Left colon (tissue), 2 donors: ENCODE measurements around the gene AKT3. TPM values are rescaled to one million over a fixed set of nuclear protein-coding genes. Genes with fewer than 3 reads are reported as not detected.

Source experiments
- ATAC-seq: fragments of 200-7000 bp; cut with Tn5 transposase; one replicate; pipeline ENCODE4 v1.9.1; 2020; ENCODE audit warnings: mild to moderate bottlenecking, moderate library complexity
- DNase-seq, 2 donors: peaks; one replicate each; pipeline ENCODE4 v3.0.0-alpha.2; 2020
- intact Hi-C, 2 donors: fragments of 100-400 bp; cut with DNase I in 1 of 2; cut with micrococcal nuclease in 1 of 2; formaldehyde crosslinking; loops; one replicate each; pipeline versions ENCODE4 v1.11.2 to v1.14.0; 2022; cut with DNase I, micrococcal nuclease
- total RNA-seq, 2 donors: library from RNA; stranded (reverse); fragmentation: NEBNext Ultra II Directional; extraction: Animal tissue kit (Norgen Biotek cat#: 25700); gene quantifications; one replicate each; pipeline ENCODE4 v1.2.1, GENCODE V29; 2021
- donor health status: DM: no; HTN: no; CAD: no.
- donor health status: DM: yes; HTN: yes; CAD: no.

Gene AKT3
- total RNA-seq, 2 donors from 2014 or later: 9.7 to 21.1 TPM

GRCh38 chr1:243471026-243471685 is 378.9 kb downstream of the AKT3 start:
- intact Hi-C loops: no loop called here
- no peak for DNase-seq
- no peak for ATAC-seq

GRCh38 chr1:243470502-243470901 is 379.5 kb downstream of the AKT3 start:
- no peak for DNase-seq
- no peak for ATAC-seq
- intact Hi-C loops: no loop called here

GRCh38 chr1:243469497-243469896 is 380.5 kb downstream of the AKT3 start:
- no peak for ATAC-seq

GRCh38 chr1:243465738-243466137 is 384.3 kb downstream of the AKT3 start:
- intact Hi-C loops: no loop called here
- no peak for ATAC-seq

More at GRCh38 chr1:243469497-243469896, 380.5 kb downstream of the AKT3 start:
- intact Hi-C loops: no loop called here
- DNase-seq: no peak

GRCh38 chr1:243465081-243465480 is 385.0 kb downstream of the AKT3 start:
- DNase-seq: no peak
- no peak for ATAC-seq
- intact Hi-C loops: no loop called here

More at GRCh38 chr1:243465738-243466137, 384.3 kb downstream of the AKT3 start:
- DNase-seq: no peak

- DNase-seq: no peak
- intact Hi-C loops: no loop called here
- ATAC-seq: no peak
Observed at GRCh38 chr1:243462929-243463697, 386.9 kb downstream of the AKT3 start.

- intact Hi-C loops: no loop called here
- ATAC-seq (no peak), DNase-seq (no peak)
Observed at GRCh38 chr1:243461700-243462099, 388.3 kb downstream of the AKT3 start.

GRCh38 chr1:243459059-243459458 is 391.0 kb downstream of the AKT3 start:
- DNase-seq: no peak
- intact Hi-C loops: no loop called here
- ATAC-seq: peak; percentile 50

GRCh38 chr1:243457363-243457982 is 392.6 kb downstream of the AKT3 start:
- intact Hi-C loops: no loop called here
- DNase-seq (no peak), ATAC-seq (no peak)

GRCh38 chr1:243455760-243456651 is 394.0 kb downstream of the AKT3 start:
- ATAC-seq (no peak), DNase-seq (no peak)
- intact Hi-C loops: no loop called here

GRCh38 chr1:243454328-243454997 is 395.6 kb downstream of the AKT3 start:
- DNase-seq (no peak), ATAC-seq (no peak)
- intact Hi-C loops: no loop called here

GRCh38 chr1:243452092-243452491 is 398.0 kb downstream of the AKT3 start:
- intact Hi-C loops: no loop called here
- no peak for DNase-seq
- ATAC-seq: no peak

GRCh38 chr1:243449373-243449772 is 400.7 kb downstream of the AKT3 start:
- intact Hi-C loops: no loop called here
- DNase-seq: no peak
- ATAC-seq: no peak

GRCh38 chr1:243447844-243448243 is 402.2 kb downstream of the AKT3 start:
- ATAC-seq (no peak), DNase-seq (no peak)
- intact Hi-C loops: no loop called here

GRCh38 chr1:243447347-243447746 is 402.7 kb downstream of the AKT3 start:
- intact Hi-C loops: no loop called here
- DNase-seq (no peak), ATAC-seq (peak; percentile 45)

- DNase-seq (no peak), ATAC-seq (no peak)
- intact Hi-C loops: no loop called here
Observed at GRCh38 chr1:243443557-243443956, 406.5 kb downstream of the AKT3 start.

- no peak for DNase-seq
- ATAC-seq: no peak
- intact Hi-C loops: no loop called here
Observed at GRCh38 chr1:243441601-243442000, 408.4 kb downstream of the AKT3 start.

- ATAC-seq (no peak), DNase-seq (no peak)
- intact Hi-C loops: no loop called here
Observed at GRCh38 chr1:243440406-243440805, 409.6 kb downstream of the AKT3 start.

GRCh38 chr1:243438815-243439214 is 411.2 kb downstream of the AKT3 start:
- ATAC-seq: no peak
- intact Hi-C loops: no loop called here
- no peak for DNase-seq
